HepG2 (cell line): ENCODE results near the gene PLIN5. TPM values are rescaled to one million over a fixed set of nuclear protein-coding genes. Genes with fewer than 3 reads are reported as not detected.

Source experiments
- ATF6 ChIP-seq: sonication (generic); formaldehyde crosslinking; conservative IDR thresholded peaks from 2 replicates; pipeline ENCODE4 v1.4.0; 2020; ENCODE audit warnings: missing genetic modification reagents
- CENPX ChIP-seq: sonication (generic); formaldehyde crosslinking; IDR thresholded peaks from 2 replicates; pipeline ENCODE4 v1.9.0; 2021; ENCODE audit warnings: mild to moderate bottlenecking, missing genetic modification reagents, moderate library complexity
- DPF2 ChIP-seq: sonication (generic); formaldehyde crosslinking; IDR thresholded peaks from 2 replicates; pipeline ENCODE4 v1.4.0; 2020; ENCODE audit warnings: mild to moderate bottlenecking, low read depth, missing genetic modification reagents, borderline replicate concordance
- EEA1 ChIP-seq: sonication (generic); formaldehyde crosslinking; IDR thresholded peaks from 2 replicates; pipeline ENCODE4 v1.5.1; 2020; ENCODE audit warnings: mild to moderate bottlenecking, missing genetic modification reagents, borderline replicate concordance
- HINFP ChIP-seq: sonication (generic); formaldehyde crosslinking; IDR thresholded peaks from 2 replicates; pipeline ENCODE4 v1.4.0; 2020; ENCODE audit warnings: low read depth, mild to moderate bottlenecking, missing genetic modification reagents
- IRF9 ChIP-seq: sonication (generic); formaldehyde crosslinking; IDR thresholded peaks from 2 replicates; pipeline ENCODE4 v1.8.0; 2022; ENCODE audit warnings: missing genetic modification reagents, mild to moderate bottlenecking, borderline replicate concordance
- MTERF4 ChIP-seq: sonication (generic); formaldehyde crosslinking; IDR thresholded peaks from 2 replicates; pipeline ENCODE4 v1.8.0; 2023; ENCODE audit warnings: mild to moderate bottlenecking, missing genetic modification reagents
- MYPOP ChIP-seq: sonication (generic); formaldehyde crosslinking; IDR thresholded peaks from 2 replicates; pipeline ENCODE4 v1.8.1; 2023; ENCODE audit warnings: mild to moderate bottlenecking, moderate library complexity, missing genetic modification reagents
- NFIC ChIP-seq: IDR thresholded peaks from 2 replicates; pipeline ENCODE4 v1.6.1; 2012; ENCODE audit warnings: mild to moderate bottlenecking, low read length, inconsistent platforms
- PAXIP1 ChIP-seq: sonication (generic); formaldehyde crosslinking; conservative IDR thresholded peaks from 2 replicates; pipeline ENCODE4 v1.4.0; 2020; ENCODE audit warnings: mild to moderate bottlenecking, missing genetic modification reagents, moderate library complexity
- PHF5A ChIP-seq: IDR thresholded peaks from one replicate; pipeline ENCODE4 v1.6.1; 2018; ENCODE audit warnings: low read depth, missing genetic modification reagents; ENCODE audit not compliant: unreplicated experiment
- RCOR2 ChIP-seq: IDR thresholded peaks from 2 replicates; pipeline ENCODE4 v1.6.1; 2016; ENCODE audit warnings: missing biosample characterization, missing genetic modification reagents
- SAFB2 ChIP-seq: sonication (generic); formaldehyde crosslinking; IDR thresholded peaks from 2 replicates; pipeline ENCODE4 v1.5.1; 2020; ENCODE audit warnings: missing genetic modification reagents, low read depth, mild to moderate bottlenecking, borderline replicate concordance
- SNAPC5 ChIP-seq: sonication (generic); formaldehyde crosslinking; IDR thresholded peaks from 2 replicates; pipeline ENCODE4 v1.8.1; 2023; ENCODE audit warnings: mild to moderate bottlenecking, missing genetic modification reagents, borderline replicate concordance
- TMF1 ChIP-seq: sonication (generic); formaldehyde crosslinking; IDR thresholded peaks from 2 replicates; pipeline ENCODE4 v1.8.1; 2022; ENCODE audit warnings: low read depth, missing genetic modification reagents
- ZBTB3 ChIP-seq: sonication (generic); formaldehyde crosslinking; IDR thresholded peaks from 2 replicates; pipeline ENCODE4 v1.4.0; 2020; ENCODE audit warnings: low read depth, mild to moderate bottlenecking, moderate library complexity, missing genetic modification reagents, borderline replicate concordance
- ZFP1 ChIP-seq: IDR thresholded peaks from 2 replicates; pipeline ENCODE4 v1.6.1; 2016
- polyA plus RNA-seq, 8 experiments: library from polyadenylated mRNA; depleted of rRNA in 3 of 8; stranded (reverse) in 7 of 8; unstranded in 1 of 8; fragments of >200 nt; fragmentation: Illumina TruSeq in 4 of 8; extraction: Trizol in 4 of 8; gene quantifications; 2 replicates each; pipeline versions ENCODE4 v1.2.1 to v1.2.3, GENCODE V29; 2011 to 2016; ENCODE audit warnings: low read depth in 4 of 8, missing spikeins in 1 of 8, mixed read lengths in 1 of 8; ENCODE audit not compliant: insufficient read depth in 1 of 8
- total RNA-seq, 5 experiments: library from RNA; depleted of rRNA; stranded (reverse); fragments of >200 nt; fragmentation: Illumina TruSeq; extraction: Trizol; gene quantifications; 2 replicates each; pipeline ENCODE4 v1.2.3, GENCODE V29; 2016; ENCODE audit warnings: low read depth in 1 of 5

The PLIN5 gene
- total and polyA plus RNA-seq, 2 of the 13 experiments (the other 11 are each of a cell fraction or from before 2014, with no cell fraction given) = 1.8 to 4.8 TPM

- TF ChIP-seq IRF9 (CRISPR knock-in tag) = 0 out of 2 replicates have a peak, but pooled peaks have one; percentile 46
- TF ChIP-seq ATF6 (CRISPR knock-in tag) = no peak
- TF ChIP-seq SNAPC5 = no peak
- no peak for TF ChIP-seq TMF1 (CRISPR knock-in tag)
- TF ChIP-seq PAXIP1 (CRISPR knock-in tag) = 0 out of 2 replicates have a peak, but pooled peaks have one; percentile 6
- no peak for TF ChIP-seq DPF2 (CRISPR knock-in tag)
- TF ChIP-seq PHF5A = no peak
- no peak for TF ChIP-seq ZBTB3 (CRISPR knock-in tag)
- no peak for TF ChIP-seq CENPX (CRISPR knock-in tag)
- TF ChIP-seq NFIC = no peak
- no peak for TF ChIP-seq EEA1 (CRISPR knock-in tag)
- no peak for TF ChIP-seq MTERF4 (CRISPR knock-in tag)
- no peak for TF ChIP-seq ZFP1 (CRISPR knock-in tag)
- peak; percentile 49; the same call in 1 of the 2 replicates for TF ChIP-seq HINFP (CRISPR knock-in tag)
- peak; percentile 53; the same call in 1 of the 2 replicates for TF ChIP-seq RCOR2
- TF ChIP-seq SAFB2 (CRISPR knock-in tag) = 0 out of 2 replicates have a peak, but pooled peaks have one; percentile 53
- no peak for TF ChIP-seq MYPOP
Measured at GRCh38 chr19:4581666-4582553, 46.9 kb upstream of the PLIN5 start (continued).
